Stimulated activated CD8-positive, alpha-beta memory T cell treated with anti-CD3 and anti-CD28 coated beads, Interleukin-15, amount 100 ng/mL, for 24 hours (primary cell): ENCODE results near the gene SMC1B.
"Not testable (repeated sequence)": the region's sequence is repeated elsewhere in the genome, so short reads cannot be mapped to it uniquely, and the experiment has no call there.

ENCODE experiments used
- DNase-seq: peaks from one replicate; pipeline ENCODE4 v3.0.0-alpha.2; 2020; ENCODE audit warnings: low read depth

SMC1B gene

DNA sequence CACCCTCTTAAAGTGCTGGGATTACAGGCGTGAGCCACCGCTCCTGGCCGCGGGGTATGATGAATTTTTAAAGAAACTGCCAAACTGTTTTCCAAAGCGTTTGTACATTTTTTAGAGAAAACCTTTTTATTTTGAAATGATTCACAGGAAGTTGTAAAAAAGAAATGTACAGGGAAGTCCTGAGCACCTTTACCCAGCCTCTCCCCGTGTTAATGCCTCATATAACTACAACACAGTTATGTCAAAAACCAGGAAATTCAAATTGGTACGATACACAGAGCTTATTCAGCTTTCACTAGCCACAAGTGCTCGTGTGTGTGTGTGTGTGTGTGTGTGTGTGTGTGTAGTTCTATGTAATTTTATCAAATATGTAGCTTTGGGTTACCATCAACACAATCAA, 110.6 kb downstream of the SMC1B start:
- no peak for DNase-seq

DNA sequence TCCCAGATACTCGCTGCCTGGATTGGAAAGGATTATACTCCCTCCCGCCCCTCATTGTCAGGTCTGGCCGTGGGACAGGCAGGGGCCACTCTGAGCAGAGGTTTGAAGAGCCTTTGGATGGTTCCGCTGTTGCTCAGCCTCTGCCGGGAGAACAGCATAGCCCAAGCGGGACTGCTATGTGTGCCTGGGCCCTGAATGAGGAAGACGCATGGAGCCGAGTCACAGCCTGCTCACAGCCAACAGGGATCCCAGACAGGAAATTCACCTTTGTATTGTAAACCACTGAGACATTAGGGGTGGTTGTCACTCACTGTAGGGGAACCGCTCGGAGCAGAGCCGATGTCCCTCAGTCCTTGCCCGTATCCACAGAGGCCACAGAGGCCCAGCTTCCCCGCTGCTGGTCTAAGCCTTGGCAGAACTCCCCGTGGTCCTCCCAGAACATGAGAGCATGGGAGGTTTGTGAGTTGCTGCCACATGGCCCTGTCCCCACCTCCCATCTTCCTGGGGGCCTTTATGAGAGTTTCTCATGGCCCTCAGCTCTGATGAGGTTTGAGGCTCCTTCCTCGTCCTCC, 114.4 kb downstream of the SMC1B start:
- no peak for DNase-seq

DNA sequence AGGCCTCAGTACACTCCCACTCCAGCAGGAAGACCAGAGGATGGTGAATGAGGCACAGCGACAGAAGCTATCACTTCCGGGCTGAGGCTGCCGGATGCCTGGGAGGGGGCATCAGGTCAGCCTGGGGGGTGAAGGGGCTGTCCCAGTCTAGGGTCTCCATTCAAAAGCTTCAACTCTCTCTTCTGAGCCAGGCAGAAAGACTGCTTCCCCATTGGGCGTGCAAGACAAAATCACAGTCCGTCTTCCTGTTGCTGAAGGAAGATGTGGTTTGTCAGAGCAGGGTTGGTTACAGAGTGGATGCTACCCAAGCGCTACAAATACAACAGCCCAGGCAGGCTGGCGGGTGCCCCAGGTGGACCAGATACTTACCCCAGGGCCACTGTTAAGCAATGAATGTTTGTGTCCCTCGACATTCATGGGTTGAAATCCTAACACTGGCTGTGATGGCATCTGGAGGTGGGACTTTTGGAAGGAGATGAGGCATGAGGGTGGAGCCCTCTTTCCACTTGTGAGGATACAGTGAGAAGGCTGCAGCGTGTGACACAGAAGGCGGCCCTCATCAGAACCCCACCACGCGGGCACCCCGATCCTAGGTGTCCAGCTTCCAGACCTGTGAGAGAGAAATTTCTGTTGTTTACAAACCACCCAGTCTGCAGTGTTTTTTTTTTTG, 116.6 kb downstream of the SMC1B start:
- no peak for DNase-seq

DNA sequence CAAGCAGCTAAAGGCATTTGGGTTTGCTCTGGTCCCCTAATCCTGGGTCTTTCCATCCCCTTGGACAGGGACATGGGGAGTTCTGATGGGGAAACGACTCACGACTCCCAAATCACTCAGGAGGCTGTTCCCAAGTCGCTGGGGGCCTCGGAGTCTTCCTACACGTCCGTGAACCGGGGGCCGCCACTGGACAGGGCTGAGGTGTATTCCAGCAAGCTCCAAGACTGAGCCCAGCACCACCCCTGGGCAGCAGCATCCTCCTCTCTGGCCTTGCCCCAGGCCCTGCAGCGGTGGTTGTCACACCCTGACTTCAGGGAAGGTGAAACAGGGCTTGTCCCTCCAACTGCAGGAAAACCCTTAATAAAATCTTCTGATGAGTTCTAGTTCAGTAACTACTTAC, 117.9 kb downstream of the SMC1B start:
- no peak for DNase-seq

DNA sequence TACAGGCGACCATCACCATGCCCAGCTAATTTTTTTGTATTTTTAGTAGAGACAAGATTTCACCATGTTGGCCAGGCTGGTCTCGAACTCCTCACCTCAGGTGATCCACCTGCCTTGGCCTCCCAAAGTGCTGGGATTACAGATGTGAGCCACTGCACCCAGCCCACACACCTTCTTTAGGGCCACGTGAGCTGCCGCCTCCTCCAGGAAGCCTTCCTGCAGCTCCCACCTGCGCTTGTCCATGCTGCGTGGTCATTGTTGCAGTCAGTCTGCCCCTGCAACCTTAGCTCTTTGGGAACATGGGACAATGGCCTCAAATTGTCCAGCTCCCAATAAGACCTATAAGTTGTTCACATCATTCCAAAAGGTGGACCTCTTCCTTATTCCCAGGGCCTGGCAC, 118.4 kb downstream of the SMC1B start:
- not testable (repeated sequence) for DNase-seq
